GM18951 (cell line): ENCODE data around the gene KIAA0408.

Experiments used
- POLR2A ChIP-seq: IDR thresholded peaks from 4 replicates; pipeline ENCODE4 v1.6.1; 2011; ENCODE audit warnings: mild to moderate bottlenecking; ENCODE audit not compliant: insufficient read length, insufficient read depth; ENCODE audit errors: extremely low read depth
- in situ Hi-C: fragments of 300-500 bp; cut with MboI; formaldehyde crosslinking; loops from one replicate; pipeline ENCODE4 v1.12.0; 2022; ENCODE audit warnings: low sequenced_read_pairs, mixed read lengths, inconsistent platforms; ENCODE audit not compliant: unreplicated experiment

Gene KIAA0408

GRCh38 chr6:127475823-127476176 is 16.6 kb upstream of the KIAA0408 start:
- no peak for TF ChIP-seq POLR2A
- in situ Hi-C loops, result no loop called here

DNA sequence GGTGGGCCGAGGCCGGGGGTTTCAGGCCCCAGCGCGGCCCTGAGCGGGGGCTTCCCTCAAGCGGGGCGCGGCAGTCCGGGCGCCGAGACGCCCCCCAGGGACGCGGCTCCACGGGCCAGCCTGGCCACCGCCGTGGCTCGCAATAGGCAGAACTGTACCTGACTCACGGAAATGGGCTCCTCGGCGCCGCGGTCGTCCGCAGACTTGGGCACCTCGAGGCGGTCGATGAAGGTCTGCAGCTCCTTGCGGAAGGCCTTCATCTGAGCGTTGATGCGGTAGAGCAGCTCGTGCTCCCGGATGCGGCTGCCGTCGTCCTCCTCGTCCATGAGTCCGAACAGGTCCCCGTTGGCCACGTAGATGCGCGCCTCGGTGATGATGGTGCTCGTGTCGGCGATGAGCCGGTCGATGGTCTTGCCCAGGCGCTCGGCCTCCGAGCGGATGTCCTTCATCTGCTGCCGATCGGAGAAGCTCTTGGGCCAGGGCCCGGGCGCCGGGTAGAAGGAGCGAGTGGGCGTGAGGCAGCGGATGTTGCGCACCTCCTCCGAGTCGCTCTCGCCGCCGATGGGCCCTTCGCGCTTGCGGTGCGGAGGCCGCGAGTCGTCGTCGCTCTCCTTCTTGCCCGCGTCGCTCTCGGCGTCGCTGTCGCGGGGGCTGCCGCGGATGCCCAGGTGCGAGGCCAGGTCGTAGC is 16.1 kb upstream of the KIAA0408 start:
- no peak for TF ChIP-seq POLR2A

DNA sequence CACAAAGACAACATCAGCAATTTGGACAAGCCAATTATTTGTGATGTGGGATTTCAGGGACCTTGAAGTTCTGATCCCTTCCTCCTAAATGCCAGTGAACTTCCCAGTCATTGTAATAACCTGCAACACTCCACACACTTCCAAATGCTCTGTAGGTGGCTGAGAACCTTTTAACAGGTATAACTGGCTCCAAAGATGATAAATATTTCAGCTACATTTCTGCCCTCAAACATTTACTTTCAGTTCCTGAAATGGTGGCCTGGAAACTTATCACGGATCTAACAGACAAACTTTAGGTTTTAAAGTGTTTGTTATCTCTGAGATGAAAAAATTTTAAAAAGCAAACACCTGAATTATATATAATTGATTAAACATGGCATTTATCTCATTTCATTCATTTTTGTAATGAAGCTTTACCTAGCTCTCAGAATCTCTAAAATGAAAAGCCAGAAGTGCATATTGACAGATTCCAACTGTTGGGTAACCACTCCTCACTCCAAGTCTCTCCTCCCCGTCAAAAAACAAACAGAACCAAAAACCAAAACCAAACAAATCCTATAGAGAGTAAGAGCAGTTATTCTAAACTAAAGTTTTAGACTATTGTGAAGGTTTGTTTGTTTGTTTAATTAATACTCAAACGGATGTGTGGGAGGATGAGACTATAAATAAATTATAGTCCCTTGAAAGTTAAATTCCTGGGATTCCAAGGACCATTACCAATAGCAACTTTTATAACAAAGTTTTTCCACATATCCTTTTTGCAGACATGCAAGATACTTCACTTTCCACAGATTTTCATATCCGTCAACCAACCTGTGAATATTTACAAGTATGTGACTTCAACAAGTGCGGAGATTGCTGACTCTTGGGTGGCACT is 12.4 kb upstream of the KIAA0408 start:
- in situ Hi-C loops, result no loop called here
- no peak for TF ChIP-seq POLR2A

More for the DNA sequence above, 16.1 kb upstream of the KIAA0408 start:
- in situ Hi-C loops, result no loop called here

DNA sequence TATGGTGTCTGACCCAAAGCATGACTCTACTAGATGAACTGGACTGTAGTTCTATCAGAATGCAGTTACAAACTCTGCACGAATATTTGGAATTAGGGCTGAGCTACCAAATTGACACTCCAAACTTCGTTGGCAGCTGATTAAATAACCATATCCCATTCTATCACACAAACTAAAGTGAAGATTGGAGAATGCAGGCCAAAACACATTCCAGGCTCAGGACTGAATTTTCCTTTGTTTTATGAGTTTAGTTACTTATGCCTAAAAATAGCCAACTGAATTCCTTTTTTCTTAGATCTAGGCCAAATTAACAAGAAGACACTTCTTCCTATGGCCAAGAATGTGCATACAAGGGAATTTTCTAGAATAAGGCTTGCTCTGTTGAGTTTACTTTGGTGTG is 9.7 kb upstream of the KIAA0408 start:
- no peak for TF ChIP-seq POLR2A
- in situ Hi-C loops, result loop anchor here (10.0 kb wide), 1 partner anchor 66 kb away; no protein-coding TSS in a partner anchor

GRCh38 chr6:127466416-127466815 is 7.2 kb upstream of the KIAA0408 start:
- in situ Hi-C loops, result loop anchor here (10.0 kb wide), 1 partner anchor 68 kb away; no protein-coding TSS in a partner anchor
- TF ChIP-seq POLR2A, result no peak

GRCh38 chr6:127464881-127465459 is 5.8 kb upstream of the KIAA0408 start:
- in situ Hi-C loops, result loop anchor here (10.0 kb wide), 1 partner anchor 70 kb away; no protein-coding TSS in a partner anchor

GRCh38 chr6:127464161-127464880 is 5.1 kb upstream of the KIAA0408 start:
- no peak for TF ChIP-seq POLR2A

More at GRCh38 chr6:127464881-127465459, 5.8 kb upstream of the KIAA0408 start:
- no peak for TF ChIP-seq POLR2A

GRCh38 chr6:127463056-127463455 is 3.9 kb upstream of the KIAA0408 start:
- in situ Hi-C loops, result loop anchor here (10.0 kb wide), 1 partner anchor 72 kb away; no protein-coding TSS in a partner anchor
- no peak for TF ChIP-seq POLR2A

More at GRCh38 chr6:127464161-127464880, 5.1 kb upstream of the KIAA0408 start:
- in situ Hi-C loops, result loop anchor here (10.0 kb wide), 1 partner anchor 70 kb away; no protein-coding TSS in a partner anchor

DNA sequence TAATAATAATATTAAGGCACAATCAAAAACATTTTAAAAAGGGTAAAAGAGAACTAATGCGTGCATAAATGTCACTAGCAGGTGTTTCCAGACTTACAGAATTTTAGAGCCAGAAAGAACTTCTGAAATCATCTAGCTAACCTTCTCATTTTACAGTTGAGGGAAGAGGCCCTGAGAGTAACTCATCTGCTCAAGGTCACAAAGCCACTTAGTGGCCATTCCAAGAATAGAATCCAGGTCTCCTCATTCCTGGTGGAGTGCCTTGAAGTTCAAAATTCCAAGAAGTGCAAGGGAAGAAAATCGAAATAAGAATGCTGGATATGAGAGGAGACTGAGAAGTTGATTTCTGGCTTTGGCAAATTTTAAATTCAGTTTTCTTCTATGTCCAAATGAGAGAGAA is 3.2 kb upstream of the KIAA0408 start:
- TF ChIP-seq POLR2A, result no peak
- in situ Hi-C loops, result loop anchor here (10.0 kb wide), 1 partner anchor 72 kb away; no protein-coding TSS in a partner anchor

GRCh38 chr6:127460465-127460864 is 1.3 kb upstream of the KIAA0408 start:
- in situ Hi-C loops, result loop anchor here (10.0 kb wide), 1 partner anchor 74 kb away; no protein-coding TSS in a partner anchor
- TF ChIP-seq POLR2A, result no peak

- in situ Hi-C loops, result no loop called here
- no peak for TF ChIP-seq POLR2A
Measured at GRCh38 chr6:127458817-127459216, 372 bp downstream of the KIAA0408 start.

- TF ChIP-seq POLR2A, result no peak
- in situ Hi-C loops, result no loop called here
Measured at GRCh38 chr6:127458222-127458621, 967 bp downstream of the KIAA0408 start.
